ENCODE measurements around the gene GRIK4. TPM values are rescaled to one million over a fixed set of nuclear protein-coding genes. Genes with fewer than 3 reads are reported as not detected.

GRIK4 gene
- 4.3 TPM for total RNA-seq
- long read RNA-seq, full-length matches to known transcripts, result 1 of 7 reads
- long read RNA-seq, partial matches to known transcripts, result 0 of 7 reads
- long read RNA-seq, other reads (novel, unspliced or antisense), result 6 of 7 reads

GRCh38 chr11:120511116-120511819, at the start of gene GRIK4:
Gene GRIK4, plus strand, starts transcription at chr11:120511748. Its CDS starts 148,571 bp downstream, at chr11:120660319.
- Histone ChIP-seq H3K36me3 (no peaks in the 10 kb centered on the region), H3K27ac (no peak within 1 kb of the TSS), H3K4me1 (no peaks in the 10 kb centered on the region), H3K27me3 (peaks cover 52% of the 10 kb centered on the region), H3K4me3 (peak within 1 kb of the TSS; percentile 38), H3K9me3 (no peaks in the 10 kb centered on the region)
- intact Hi-C loops (cut with DNase I), result loop anchor here (5.0 kb wide), 1 partner anchor 176 kb away; no protein-coding TSS in a partner anchor
- ATAC-seq, result peak; percentile 90
- TF ChIP-seq, protein P1, sequence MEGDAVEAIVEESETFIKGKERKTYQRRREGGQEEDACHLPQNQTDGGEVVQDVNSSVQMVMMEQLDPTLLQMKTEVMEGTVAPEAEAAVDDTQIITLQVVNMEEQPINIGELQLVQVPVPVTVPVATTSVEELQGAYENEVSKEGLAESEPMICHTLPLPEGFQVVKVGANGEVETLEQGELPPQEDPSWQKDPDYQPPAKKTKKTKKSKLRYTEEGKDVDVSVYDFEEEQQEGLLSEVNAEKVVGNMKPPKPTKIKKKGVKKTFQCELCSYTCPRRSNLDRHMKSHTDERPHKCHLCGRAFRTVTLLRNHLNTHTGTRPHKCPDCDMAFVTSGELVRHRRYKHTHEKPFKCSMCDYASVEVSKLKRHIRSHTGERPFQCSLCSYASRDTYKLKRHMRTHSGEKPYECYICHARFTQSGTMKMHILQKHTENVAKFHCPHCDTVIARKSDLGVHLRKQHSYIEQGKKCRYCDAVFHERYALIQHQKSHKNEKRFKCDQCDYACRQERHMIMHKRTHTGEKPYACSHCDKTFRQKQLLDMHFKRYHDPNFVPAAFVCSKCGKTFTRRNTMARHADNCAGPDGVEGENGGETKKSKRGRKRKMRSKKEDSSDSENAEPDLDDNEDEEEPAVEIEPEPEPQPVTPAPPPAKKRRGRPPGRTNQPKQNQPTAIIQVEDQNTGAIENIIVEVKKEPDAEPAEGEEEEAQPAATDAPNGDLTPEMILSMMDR (IDR thresholded peaks at IDR 0.05), result peak; percentile 97
- DNase-seq, result peak; percentile 89

DNA sequence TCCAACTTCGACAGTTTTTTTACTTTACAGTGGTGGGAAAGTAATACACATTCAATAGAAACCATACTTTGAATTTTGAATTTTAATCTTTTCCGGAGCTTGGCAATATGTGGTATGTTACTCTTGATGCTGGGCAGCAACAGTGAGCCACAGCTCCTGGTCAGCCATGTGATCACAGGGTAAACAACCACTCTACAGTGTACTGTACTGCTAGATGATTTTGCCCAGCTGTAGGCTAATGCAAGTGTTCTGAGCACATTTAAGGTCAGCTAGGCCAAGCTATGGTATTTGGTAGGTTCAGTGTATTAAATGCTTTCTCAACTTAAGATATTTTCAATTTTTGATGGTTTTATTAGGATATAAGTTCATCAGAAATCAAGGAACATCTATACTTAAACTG, 48.7 kb upstream of the GRIK4 start:
- Histone ChIP-seq H3K4me3 (no peak overlapping the region), H3K4me1 (no peaks in the 10 kb centered on the region), H3K9me3 (no peaks in the 10 kb centered on the region), H3K27ac (no peak overlapping the region), H3K36me3 (peaks cover 96% of the 10 kb centered on the region), H3K27me3 (no peaks in the 10 kb centered on the region)
- DNase-seq, result no peak
- TF ChIP-seq, protein P1 (IDR thresholded peaks at IDR 0.05), result no peak
- ATAC-seq, result peak; percentile 43
- intact Hi-C loops (cut with DNase I), result no loop called here

DNA sequence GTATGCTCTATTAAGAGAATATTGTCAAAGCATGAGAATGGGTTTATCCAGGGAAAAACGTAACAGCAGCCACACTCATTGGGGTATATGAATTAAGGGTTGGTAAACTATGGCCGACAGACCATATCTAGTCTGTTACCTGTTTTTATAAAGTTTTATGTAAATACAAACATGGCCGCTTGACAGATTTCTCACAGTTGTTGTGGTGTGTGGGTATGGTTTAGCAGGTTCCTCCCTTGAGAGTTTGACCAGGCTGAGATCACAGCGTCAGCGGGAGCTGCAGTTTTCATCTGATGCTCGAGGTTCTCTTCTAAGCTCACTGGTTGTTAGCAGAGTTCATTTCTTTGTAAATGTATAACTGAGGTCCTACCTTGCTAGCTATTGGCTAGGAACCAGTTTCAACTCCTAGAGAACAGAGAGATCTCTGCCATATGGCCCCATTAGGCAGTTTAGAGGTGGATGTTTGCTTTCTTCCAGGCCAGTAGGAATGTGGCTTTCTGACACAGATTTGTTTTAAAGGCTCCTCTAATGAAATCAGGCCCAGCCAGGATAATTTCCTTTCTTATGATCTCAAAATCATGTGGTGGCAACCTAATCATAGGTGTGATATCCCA, 45.5 kb upstream of the GRIK4 start:
- ATAC-seq, result no peak

DNA sequence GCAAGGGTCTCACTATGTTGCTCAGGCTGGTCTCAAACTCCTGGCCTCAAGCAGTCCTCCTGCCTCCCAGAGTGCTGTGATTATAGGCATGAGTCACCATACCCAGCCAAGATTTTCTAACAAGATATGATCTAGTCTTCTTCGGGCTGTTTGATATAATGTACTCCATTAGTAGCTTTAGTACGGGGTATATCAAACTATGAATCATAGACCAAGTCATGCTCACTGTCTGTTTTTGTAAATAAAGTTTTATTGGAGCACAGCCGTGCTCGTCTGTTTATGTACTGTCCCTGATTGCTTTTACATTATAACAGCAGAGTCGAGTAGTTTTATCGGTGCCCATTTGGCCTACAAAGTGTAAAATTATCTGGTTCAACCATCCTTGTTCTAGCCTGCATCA, 43.9 kb upstream of the GRIK4 start:
- DNase-seq (no peak), ATAC-seq (no peak)
- Histone ChIP-seq H3K27ac (no peak overlapping the region), H3K4me3 (no peak overlapping the region), H3K9me3 (no peaks in the 10 kb centered on the region), H3K4me1 (no peaks in the 10 kb centered on the region), H3K27me3 (no peaks in the 10 kb centered on the region), H3K36me3 (peaks cover 96% of the 10 kb centered on the region)
- TF ChIP-seq, protein P1 (IDR thresholded peaks at IDR 0.05), result no peak
- intact Hi-C loops (cut with DNase I), result no loop called here

More for the DNA sequence above, 45.5 kb upstream of the GRIK4 start:
- Histone ChIP-seq H3K4me3 (no peak overlapping the region), H3K9me3 (no peaks in the 10 kb centered on the region), H3K27ac (no peak overlapping the region), H3K4me1 (no peaks in the 10 kb centered on the region), H3K27me3 (no peaks in the 10 kb centered on the region), H3K36me3 (peaks cover 96% of the 10 kb centered on the region)
- no peak for DNase-seq
- TF ChIP-seq, protein P1 (IDR thresholded peaks at IDR 0.05), result no peak
- intact Hi-C loops (cut with DNase I), result no loop called here

- Histone ChIP-seq H3K27me3 (no peaks in the 10 kb centered on the region), H3K4me1 (no peaks in the 10 kb centered on the region), H3K9me3 (no peaks in the 10 kb centered on the region), H3K36me3 (peaks cover 97% of the 10 kb centered on the region), H3K4me3 (no peak overlapping the region), H3K27ac (no peak overlapping the region)
- no peak for ATAC-seq
- TF ChIP-seq, protein P1 (IDR thresholded peaks at IDR 0.05), result no peak
- intact Hi-C loops (cut with DNase I), result no loop called here
- no peak for DNase-seq
Observed at GRCh38 chr11:120471131-120471530, 40.4 kb upstream of the GRIK4 start.

All from upper lobe of right lung (tissue), 1 donor.